ENCODE results near the gene DTNBP1.
A peak's percentile ranks its signal among the peaks of the same experiment; 100 is the strongest.

The DTNBP1 gene

GRCh38 chr6:15475261-15475660 is 187.6 kb downstream of the DTNBP1 start:
- no peak for DNase-seq

GRCh38 chr6:15474196-15474595 is 188.6 kb downstream of the DTNBP1 start:
- peak; percentile 37 for DNase-seq

- peak; percentile 56 for DNase-seq
These were observed 189.1 kb downstream of the DTNBP1 start for GRCh38 chr6:15473741-15474161.

DNA sequence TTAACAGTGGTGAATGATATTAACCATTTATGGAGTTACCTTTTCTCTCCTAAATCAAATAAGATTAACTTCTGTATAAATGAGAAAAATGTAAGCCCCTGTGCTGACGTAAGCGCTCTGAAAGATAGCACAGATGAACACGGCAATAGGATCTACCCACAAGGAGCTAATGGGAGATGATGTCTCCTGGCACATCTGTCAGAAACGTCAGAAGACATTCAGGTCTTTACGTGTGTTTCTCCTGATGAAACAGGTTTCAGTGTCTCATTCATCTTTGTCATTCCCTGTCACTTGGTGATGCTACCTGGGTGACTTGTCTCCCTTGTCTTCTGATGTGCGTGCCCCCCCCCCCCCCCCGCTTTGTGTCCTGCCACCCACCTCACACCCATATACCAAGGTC is 189.7 kb downstream of the DTNBP1 start:
- no peak for DNase-seq
